ENCODE data around the gene CCNT2.
"Not testable (repeated sequence)": the region's sequence is repeated elsewhere in the genome, so short reads cannot be mapped to it uniquely, and the experiment has no call there.

CCNT2 gene

DNA sequence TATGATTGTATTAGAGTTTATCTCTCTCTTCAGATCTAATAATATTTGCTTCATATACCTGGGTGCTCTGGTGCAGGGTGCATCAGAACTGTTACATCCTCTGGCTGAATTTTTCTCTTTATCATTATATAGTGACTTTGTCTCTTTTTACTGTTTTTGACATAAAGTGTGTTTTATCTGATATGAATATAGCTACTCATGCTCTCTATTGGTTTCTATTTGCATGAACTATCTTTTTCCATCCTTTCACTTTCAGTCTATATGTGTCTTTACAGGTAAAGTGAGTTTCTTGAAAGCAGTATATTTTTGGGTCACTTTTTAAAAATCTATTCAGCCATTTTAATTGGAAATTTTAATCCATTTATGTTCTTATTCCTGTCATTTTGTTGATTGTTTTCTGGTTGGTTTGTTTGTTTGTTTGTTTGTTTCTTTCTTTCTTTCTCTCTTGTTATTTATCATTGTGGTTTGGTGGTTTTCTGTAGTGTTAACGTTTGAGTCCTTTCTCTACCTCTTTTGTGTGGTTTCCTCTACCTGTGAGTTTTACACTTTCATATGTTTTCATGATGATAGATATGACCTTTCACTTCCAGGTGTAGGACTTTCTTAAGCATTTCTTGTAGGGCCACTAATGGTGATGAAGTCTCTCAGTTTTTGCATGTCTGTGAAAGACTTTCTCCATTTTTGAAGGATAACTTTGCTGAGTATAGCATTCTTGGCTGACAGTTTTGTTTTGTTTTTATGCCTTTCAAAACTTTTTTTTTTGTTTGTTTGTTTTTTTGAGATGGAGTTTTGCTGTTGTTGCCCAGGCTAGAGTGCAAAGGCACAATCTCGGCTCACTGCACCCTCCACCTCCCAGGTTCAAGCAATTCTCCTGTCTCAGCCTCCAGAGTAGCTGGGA lies 54.9 kb downstream of the CCNT2 start:
- in situ Hi-C loops (cut with HindIII; ENCODE audit: low sequenced_read_pairs), result no loop called here

DNA sequence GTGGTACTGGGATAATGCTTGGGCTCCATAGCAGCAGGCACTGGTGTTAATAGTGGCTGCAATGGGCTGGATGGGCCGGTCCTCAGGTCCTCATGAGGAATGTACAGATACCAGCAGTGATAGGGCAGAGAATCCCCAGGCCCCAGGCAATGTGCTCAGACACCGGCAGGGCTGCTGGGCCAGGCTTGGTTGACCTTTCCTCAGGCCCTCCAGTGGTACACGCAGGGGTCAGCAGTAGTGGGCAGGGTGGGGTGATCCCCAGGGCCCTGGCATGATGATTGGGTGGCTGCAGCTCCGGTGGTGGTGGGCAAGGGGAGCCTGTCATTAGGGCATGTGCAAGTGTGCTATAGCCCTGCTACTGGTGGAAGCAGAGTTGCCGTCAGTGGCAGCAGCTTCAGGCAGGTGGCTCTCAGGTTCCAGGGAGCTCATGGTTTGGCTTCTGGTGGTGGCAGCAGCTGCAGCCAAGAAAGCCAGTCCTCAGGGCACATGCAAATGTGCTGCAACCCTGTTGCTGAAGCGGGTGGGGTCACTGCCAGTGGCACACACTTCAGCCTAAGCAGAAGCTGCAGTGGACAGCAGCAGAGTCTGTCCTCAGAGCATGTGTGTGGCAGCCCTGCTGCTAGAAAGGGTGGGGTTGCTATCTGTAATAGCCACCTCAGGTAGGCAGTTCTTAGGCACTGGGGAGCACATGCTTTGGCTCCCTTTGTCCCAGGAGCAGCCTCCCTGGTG lies 56.8 kb downstream of the CCNT2 start:
- in situ Hi-C loops (cut with HindIII; ENCODE audit: low sequenced_read_pairs), result no loop called here

- in situ Hi-C loops (cut with HindIII; ENCODE audit: low sequenced_read_pairs), result no loop called here
These were observed 57.6 kb downstream of the CCNT2 start for GRCh38 chr2:134976074-134976702.

DNA sequence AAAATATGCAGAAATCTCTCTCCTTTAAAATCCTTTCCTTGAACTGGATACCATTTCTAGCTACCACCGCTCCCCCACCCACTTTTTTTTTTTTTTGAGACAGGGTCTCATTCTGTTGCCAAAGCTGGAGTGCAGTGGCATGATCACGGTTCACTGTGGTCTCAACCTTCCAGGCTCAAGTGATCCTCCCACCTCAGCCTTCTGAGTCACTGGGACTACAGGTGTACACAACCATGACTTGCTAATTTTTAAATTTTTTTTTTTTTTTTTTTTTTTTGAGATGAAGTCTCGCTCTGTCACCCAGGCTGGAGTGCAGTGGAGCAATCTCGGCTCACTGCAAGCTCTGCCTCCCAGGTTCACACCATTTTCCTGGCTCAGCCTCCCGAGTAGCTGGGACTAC lies 58.5 kb downstream of the CCNT2 start:
- in situ Hi-C loops (cut with HindIII; ENCODE audit: low sequenced_read_pairs), result not testable (repeated sequence)

GRCh38 chr2:134979221-134979620 lies 60.6 kb downstream of the CCNT2 start:
- in situ Hi-C loops (cut with HindIII; ENCODE audit: low sequenced_read_pairs), result no loop called here

- in situ Hi-C loops (cut with HindIII; ENCODE audit: low sequenced_read_pairs), result no loop called here
These were observed 62.0 kb downstream of the CCNT2 start for GRCh38 chr2:134980639-134981038.

DNA sequence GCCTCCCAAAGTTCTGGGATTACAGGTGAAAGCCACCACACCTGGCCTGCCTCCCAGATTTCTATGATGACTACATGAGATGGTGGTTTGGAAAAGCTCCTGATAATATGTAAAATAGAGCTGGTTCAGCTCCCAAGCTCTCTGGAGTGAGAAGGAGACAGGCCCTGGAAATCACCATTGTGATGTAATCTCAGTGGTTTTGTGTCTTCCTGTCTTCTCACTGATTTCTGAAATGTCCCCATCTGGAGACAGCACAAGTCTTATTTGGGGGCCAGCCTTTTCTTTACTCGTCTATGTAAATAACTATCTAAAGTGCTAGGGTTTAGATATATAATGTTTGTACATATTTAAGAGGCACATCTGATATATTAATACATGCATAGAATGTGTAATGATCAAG lies 64.0 kb downstream of the CCNT2 start:
- in situ Hi-C loops (cut with HindIII; ENCODE audit: low sequenced_read_pairs), result no loop called here

- in situ Hi-C loops (cut with HindIII; ENCODE audit: low sequenced_read_pairs), result no loop called here
These were observed 66.4 kb downstream of the CCNT2 start for GRCh38 chr2:134985061-134985460.

GRCh38 chr2:134988994-134989605 lies 70.5 kb downstream of the CCNT2 start:
- in situ Hi-C loops (cut with HindIII; ENCODE audit: low sequenced_read_pairs), result no loop called here

- in situ Hi-C loops (cut with HindIII; ENCODE audit: low sequenced_read_pairs), result no loop called here
These were observed 80.9 kb downstream of the CCNT2 start for GRCh38 chr2:134999521-134999920.

DNA sequence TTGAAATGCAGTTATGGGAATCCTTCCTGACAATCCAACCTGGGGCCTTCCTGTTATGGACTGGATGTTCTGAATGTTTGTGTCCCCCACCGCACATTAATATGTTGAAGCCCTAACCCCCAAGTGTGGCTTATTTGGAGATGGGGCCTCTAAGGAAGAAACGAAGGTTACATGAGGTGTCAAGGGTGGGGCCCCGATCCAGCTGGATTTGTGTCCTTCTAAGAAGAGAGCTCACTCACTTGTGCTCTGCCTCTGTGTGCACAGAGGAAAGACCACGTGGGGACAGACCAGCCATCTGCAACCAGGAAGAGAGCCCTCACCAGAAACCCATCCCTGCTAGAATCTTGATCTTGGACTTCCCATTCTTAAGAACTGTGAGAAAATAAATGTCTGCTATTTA lies 84.2 kb downstream of the CCNT2 start:
- in situ Hi-C loops (cut with HindIII; ENCODE audit: low sequenced_read_pairs), result loop anchor here (5.0 kb wide), 1 partner anchor 44 kb away; the partner anchor contains the start of gene MAP3K19

DNA sequence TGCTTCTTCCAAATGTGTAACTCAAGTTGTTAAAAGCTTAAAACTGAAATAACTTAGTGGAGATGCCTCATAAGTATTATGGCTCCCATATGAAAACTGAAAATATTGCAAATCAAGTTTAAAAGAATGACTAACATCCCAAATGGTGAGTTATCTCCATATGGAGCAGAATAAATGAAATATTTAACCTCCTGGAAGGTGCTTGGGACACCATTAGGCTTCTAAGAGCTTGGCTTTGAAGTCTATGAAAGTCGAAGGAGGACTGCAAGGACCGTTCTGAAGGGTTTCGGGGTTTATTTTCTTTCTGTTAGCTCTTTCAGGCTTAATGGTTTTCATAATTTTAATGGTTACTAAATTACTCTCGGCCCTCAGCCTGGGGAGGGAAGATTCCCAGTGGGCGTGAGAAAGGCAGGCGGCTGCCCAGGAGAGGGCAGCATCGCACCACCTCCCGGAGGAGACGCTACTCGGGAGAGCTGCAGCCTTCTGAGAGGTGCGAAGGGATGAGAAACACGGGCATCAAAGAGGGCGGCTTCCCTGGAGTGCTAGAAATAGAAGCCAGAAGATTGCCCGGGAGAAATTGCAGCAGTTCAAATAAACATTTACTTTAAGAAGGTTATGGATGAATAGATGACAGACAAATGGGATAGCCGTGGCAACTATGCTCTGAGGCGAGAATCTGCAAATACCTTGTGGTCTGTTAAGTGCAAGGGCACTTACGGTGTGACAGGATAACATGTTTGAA lies 85.6 kb downstream of the CCNT2 start:
- in situ Hi-C loops (cut with HindIII; ENCODE audit: low sequenced_read_pairs), result loop anchor here (5.0 kb wide), 1 partner anchor 43 kb away; the partner anchor contains the start of gene MAP3K19

GRCh38 chr2:135005753-135006152 lies 87.1 kb downstream of the CCNT2 start:
- in situ Hi-C loops (cut with HindIII; ENCODE audit: low sequenced_read_pairs), result no loop called here
